Fibroblast of mammary gland (primary cell): ENCODE data around the gene DRGX.

ENCODE experiments used
- DNase-seq: peaks from one replicate; pipeline ENCODE4 v3.0.0-alpha.2; 2010; ENCODE audit warnings: low read depth
- H3K4me3 ChIP-seq: 2 replicates; pipeline ENCODE4 v1.5.1; 2011; ENCODE audit warnings: low read depth, mild to moderate bottlenecking, low read length, moderate library complexity; ENCODE audit not compliant: control insufficient read depth
- TF ChIP-seq, protein P1 (sequence below): conservative IDR thresholded peaks from 2 replicates; pipeline ENCODE4 v1.5.1; 2011; ENCODE audit warnings: low read depth, low read length, inconsistent platforms; ENCODE audit not compliant: control insufficient read depth, insufficient read depth

Gene DRGX

GRCh38 chr10:49353895-49354566 lies 41.9 kb downstream of the DRGX start:
- no peak for DNase-seq
- TF ChIP-seq, protein P1, sequence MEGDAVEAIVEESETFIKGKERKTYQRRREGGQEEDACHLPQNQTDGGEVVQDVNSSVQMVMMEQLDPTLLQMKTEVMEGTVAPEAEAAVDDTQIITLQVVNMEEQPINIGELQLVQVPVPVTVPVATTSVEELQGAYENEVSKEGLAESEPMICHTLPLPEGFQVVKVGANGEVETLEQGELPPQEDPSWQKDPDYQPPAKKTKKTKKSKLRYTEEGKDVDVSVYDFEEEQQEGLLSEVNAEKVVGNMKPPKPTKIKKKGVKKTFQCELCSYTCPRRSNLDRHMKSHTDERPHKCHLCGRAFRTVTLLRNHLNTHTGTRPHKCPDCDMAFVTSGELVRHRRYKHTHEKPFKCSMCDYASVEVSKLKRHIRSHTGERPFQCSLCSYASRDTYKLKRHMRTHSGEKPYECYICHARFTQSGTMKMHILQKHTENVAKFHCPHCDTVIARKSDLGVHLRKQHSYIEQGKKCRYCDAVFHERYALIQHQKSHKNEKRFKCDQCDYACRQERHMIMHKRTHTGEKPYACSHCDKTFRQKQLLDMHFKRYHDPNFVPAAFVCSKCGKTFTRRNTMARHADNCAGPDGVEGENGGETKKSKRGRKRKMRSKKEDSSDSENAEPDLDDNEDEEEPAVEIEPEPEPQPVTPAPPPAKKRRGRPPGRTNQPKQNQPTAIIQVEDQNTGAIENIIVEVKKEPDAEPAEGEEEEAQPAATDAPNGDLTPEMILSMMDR = no peak

GRCh38 chr10:49353026-49353894 lies 42.6 kb downstream of the DRGX start:
- no peak overlapping the region for H3K4me3 ChIP-seq
- DNase-seq = no peak
- TF ChIP-seq, protein P1 = no peak

More at GRCh38 chr10:49353895-49354566, 41.9 kb downstream of the DRGX start:
- no peak overlapping the region for H3K4me3 ChIP-seq

- DNase-seq = no peak
- TF ChIP-seq, protein P1 = no peak
- no peak overlapping the region for H3K4me3 ChIP-seq
These were observed 43.6 kb downstream of the DRGX start for GRCh38 chr10:49352323-49352722.

DNA sequence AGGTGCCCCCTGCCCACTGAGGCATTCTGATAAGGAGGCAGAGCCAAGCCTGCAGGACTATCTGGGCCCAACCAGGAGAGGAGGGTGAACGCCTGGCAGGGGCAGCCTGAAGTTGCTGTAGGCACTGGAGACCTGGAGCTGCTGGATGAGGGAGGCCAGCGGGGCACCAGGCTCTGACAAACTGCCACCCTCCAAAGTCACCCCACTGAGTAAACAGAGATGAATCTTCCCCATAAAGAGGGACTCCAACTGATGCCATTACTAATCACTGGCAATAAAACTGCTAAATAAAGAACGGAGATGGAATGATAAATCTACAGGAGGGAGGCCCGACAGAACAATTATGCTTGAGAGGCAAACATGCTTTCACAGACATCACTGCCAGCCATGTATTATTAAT lies 44.2 kb downstream of the DRGX start:
- no peak for DNase-seq
- TF ChIP-seq, protein P1 = no peak
- H3K4me3 ChIP-seq = no peak overlapping the region

DNA sequence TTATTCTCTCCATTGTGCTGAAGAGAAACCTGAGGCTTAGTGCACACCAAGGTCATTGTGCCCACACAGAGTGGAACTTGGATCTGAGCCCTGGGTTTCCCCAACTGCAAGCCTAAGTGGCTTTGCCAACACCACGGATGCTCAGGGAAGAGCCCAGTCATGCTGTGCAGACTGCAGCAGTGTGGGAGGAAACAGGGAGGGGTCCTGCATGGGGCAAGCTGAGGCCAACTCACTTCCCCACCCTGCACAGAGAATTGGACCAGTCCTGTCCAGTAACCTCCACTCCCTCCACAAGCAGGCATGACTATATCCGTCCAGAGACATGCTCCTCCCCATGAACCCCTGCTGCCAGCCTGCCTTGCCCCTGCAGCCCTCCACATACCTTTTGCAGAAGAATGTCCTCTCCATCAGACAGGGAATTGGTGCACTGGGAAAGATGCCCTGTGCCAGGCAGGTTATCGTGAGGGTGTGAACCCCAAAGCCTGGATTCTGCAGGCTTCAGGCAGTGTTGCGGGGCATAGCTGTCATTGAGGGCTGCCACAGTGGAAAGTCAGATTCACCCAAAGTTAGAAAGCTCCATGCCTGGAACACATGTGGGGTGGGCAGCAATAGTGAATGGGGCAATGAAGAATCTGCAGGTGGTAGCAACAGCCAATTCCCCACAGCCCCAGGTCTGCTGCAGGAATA lies 44.9 kb downstream of the DRGX start:
- no peak overlapping the region for H3K4me3 ChIP-seq
- DNase-seq = no peak
- TF ChIP-seq, protein P1 = no peak

- no peak for DNase-seq
- TF ChIP-seq, protein P1 = no peak
- no peak overlapping the region for H3K4me3 ChIP-seq
These were observed 45.8 kb downstream of the DRGX start for GRCh38 chr10:49350138-49350537.
